Central memory CD8-positive, alpha-beta T cell (primary cell): ENCODE measurements around the gene PLCZ1.
"Not testable (repeated sequence)": the region's sequence is repeated elsewhere in the genome, so short reads cannot be mapped to it uniquely, and the experiment has no call there.

ENCODE experiments used
- ATAC-seq: fragments of 150-1000 bp; cut with Tn5 transposase; replicated peaks from 2 replicates; pipeline ENCODE4 v1.10.0; 2022; ENCODE audit warnings: mild to moderate bottlenecking, moderate FRiP score, moderate number of reproducible peaks; ENCODE audit not compliant: poor library complexity, severe bottlenecking; ENCODE audit errors: extremely low read depth
- DNase-seq, 2 donors: peaks; one replicate each; pipeline ENCODE4 v3.0.0; 2021; ENCODE audit warnings: low spot score in 2 of 2
- H3K27ac Mint-ChIP-seq: one replicate; pipeline ENCODE4 v1.8.0; 2022; ENCODE audit warnings: low read depth, mild to moderate bottlenecking, moderate library complexity, mixed read lengths
- H3K27me3 Mint-ChIP-seq: one replicate; pipeline ENCODE4 v1.8.0; 2022; ENCODE audit warnings: mixed read lengths
- H3K36me3 Mint-ChIP-seq: one replicate; pipeline ENCODE4 v1.8.0; 2022; ENCODE audit warnings: mild to moderate bottlenecking, moderate library complexity, mixed read lengths; ENCODE audit not compliant: insufficient read depth
- H3K4me1 Mint-ChIP-seq: one replicate; pipeline ENCODE4 v1.8.0; 2022; ENCODE audit warnings: mixed read lengths
- H3K4me3 Mint-ChIP-seq: one replicate; pipeline ENCODE4 v1.8.0; 2022; ENCODE audit warnings: mild to moderate bottlenecking, moderate library complexity, mixed read lengths
- H3K9me3 Mint-ChIP-seq: one replicate; pipeline ENCODE4 v1.8.0; 2022; ENCODE audit warnings: mixed read lengths

PLCZ1 gene

DNA sequence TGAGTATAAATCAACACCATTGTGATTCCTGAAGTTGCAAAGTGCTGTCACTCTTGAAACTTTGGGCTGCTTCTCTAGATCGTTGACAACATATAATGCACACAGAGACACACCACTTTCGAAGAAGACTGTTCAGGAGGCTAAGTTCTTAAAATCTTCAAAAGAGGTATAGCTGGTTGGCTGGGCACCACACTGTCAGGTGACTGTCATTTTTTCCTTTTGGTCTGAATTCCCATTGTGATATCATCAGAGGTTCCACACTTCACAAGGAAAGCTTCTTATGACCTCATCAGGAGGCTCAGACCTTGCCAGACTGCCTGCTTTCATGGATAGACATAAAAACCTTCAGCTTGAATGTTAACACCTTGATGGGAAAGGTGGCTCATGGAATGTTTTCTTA is at the start of gene PLCZ1, which contains the start of gene CAPZA3:
TSS of gene PLCZ1 (minus strand) at position 194 of the 400 bp plus-strand sequence. CDS start 641 bp downstream, outside the sequence.
TSS of gene CAPZA3 (plus strand) at position 301 of the 400 bp plus-strand sequence. CDS start 150 bp downstream, outside the sequence.
- H3K36me3 Mint-ChIP-seq, result no peaks in the 10 kb centered on the region
- no peak within 1 kb of the TSS for H3K4me3 Mint-ChIP-seq
- no peak within 1 kb of the TSS for H3K27ac Mint-ChIP-seq
- no peaks in the 10 kb centered on the region for H3K4me1 Mint-ChIP-seq
- H3K9me3 Mint-ChIP-seq, result peaks cover 8% of the 10 kb centered on the region
- DNase-seq, result no peak
- no peak for ATAC-seq
- no peaks in the 10 kb centered on the region for H3K27me3 Mint-ChIP-seq

- not testable (repeated sequence) for DNase-seq, H3K36me3 Mint-ChIP-seq, H3K4me1 Mint-ChIP-seq, H3K27me3 Mint-ChIP-seq, ATAC-seq, H3K27ac Mint-ChIP-seq, H3K4me3 Mint-ChIP-seq
- H3K9me3 Mint-ChIP-seq, result peaks cover 13% of the 10 kb centered on the region
Measured at GRCh38 chr12:18785465-18785864, 47.7 kb upstream of the PLCZ1 start.

DNA sequence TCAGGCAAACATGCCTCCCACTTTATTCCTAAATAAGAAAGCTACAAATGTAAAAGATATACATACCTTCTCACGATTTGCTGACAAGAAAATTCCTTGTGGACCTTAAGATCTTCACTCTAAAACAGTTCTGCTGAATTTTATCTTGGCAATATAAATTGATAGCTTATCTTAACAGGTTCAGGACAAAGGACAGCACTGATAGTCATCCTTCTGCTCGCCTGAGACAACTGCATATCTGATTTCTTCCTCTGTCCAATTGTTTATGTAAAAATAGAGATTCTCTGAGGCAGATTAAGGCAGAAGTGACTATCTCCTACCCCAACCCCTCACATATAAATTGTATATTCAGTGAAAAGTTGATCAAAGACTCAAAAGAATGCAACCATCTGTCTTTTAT is 45.0 kb upstream of the PLCZ1 start:
- Mint-ChIP-seq H3K9me3 (peaks cover 21% of the 10 kb centered on the region), H3K4me1 (no peaks in the 10 kb centered on the region)
- no peak for DNase-seq

GRCh38 chr12:18766479-18766878 is 28.7 kb upstream of the PLCZ1 start:
- not testable (repeated sequence) for H3K4me1 Mint-ChIP-seq, H3K27ac Mint-ChIP-seq
- H3K9me3 Mint-ChIP-seq, result peaks cover 18% of the 10 kb centered on the region

More for the DNA sequence above, 45.0 kb upstream of the PLCZ1 start:
- Mint-ChIP-seq H3K4me3 (no peak overlapping the region), H3K27ac (no peak overlapping the region), H3K27me3 (no peaks in the 10 kb centered on the region), H3K36me3 (no peaks in the 10 kb centered on the region)
- no peak for ATAC-seq

GRCh38 chr12:18755341-18755740 is 17.5 kb upstream of the PLCZ1 start:
- Mint-ChIP-seq H3K27me3 (no peaks in the 10 kb centered on the region), H3K36me3 (no peaks in the 10 kb centered on the region), H3K4me1 (no peaks in the 10 kb centered on the region), H3K27ac (no peak overlapping the region), H3K9me3 (peaks cover 4% of the 10 kb centered on the region), H3K4me3 (no peak overlapping the region)
- DNase-seq (no peak), ATAC-seq (no peak)

More at GRCh38 chr12:18766479-18766878, 28.7 kb upstream of the PLCZ1 start:
- not testable (repeated sequence) for ATAC-seq, H3K36me3 Mint-ChIP-seq, H3K4me3 Mint-ChIP-seq, DNase-seq, H3K27me3 Mint-ChIP-seq

GRCh38 chr12:18754124-18754707 is 16.4 kb upstream of the PLCZ1 start:
- Mint-ChIP-seq H3K27ac (no peak overlapping the region), H3K4me3 (no peak overlapping the region), H3K4me1 (no peaks in the 10 kb centered on the region), H3K36me3 (no peaks in the 10 kb centered on the region), H3K27me3 (no peaks in the 10 kb centered on the region), H3K9me3 (peaks cover 4% of the 10 kb centered on the region)
- ATAC-seq (no peak), DNase-seq (no peak)

DNA sequence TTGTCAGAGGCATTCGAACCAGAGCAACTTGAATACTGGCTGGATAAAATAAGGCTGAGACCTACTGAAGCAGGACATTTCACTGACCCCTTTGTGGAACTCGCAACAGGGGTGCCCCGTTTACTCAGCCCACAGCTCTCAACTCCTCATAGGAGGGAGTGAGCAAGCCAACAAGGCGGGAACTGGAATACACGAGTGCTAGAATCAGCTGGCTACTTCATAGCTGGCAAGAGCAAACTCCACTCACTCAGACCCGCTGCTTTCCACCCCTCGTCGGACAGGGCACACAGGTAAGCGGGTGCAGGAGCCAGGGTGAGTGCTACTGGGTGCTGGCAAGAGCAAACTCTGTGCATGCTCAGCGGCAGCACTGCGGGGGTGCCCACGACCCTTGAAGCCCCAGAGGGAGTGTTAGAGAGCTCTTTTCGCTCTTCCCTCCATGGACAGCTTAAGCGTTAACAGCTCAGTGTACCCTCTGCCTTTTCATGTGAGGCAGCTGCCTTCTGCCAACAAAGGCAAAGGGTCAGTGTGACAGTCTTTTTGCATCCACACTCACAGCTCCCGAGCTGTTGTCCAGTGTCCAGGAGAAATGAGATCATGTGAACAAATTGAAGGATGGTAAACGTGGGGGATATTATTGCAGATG is 15.8 kb upstream of the PLCZ1 start:
- ATAC-seq (no peak), DNase-seq (no peak)
- Mint-ChIP-seq H3K4me3 (no peak overlapping the region), H3K36me3 (no peaks in the 10 kb centered on the region), H3K27ac (no peak overlapping the region), H3K4me1 (no peaks in the 10 kb centered on the region), H3K27me3 (no peaks in the 10 kb centered on the region), H3K9me3 (peaks cover 4% of the 10 kb centered on the region)

DNA sequence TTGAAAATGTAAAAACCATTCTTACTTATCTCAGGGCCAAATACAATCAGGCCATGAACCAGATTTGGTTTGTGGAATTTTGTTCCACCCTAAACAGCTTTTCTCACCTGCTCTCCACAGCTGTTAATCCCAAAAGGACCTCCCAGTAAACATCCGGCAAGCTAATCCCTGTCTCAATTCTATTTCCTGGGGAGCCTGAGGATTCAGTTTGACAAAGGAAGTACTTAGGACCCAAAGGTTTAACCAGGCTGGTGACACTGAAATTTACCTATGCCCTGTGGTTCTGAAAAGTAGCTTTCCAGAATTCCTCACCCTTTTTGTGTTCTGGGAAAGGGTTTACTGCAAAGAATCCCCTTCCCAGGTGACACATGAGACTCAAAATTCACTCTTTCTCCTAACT is 15.1 kb upstream of the PLCZ1 start:
- peaks cover 1% of the 10 kb centered on the region for H3K9me3 Mint-ChIP-seq
- DNase-seq (no peak), ATAC-seq (no peak)
- no peaks in the 10 kb centered on the region for H3K36me3 Mint-ChIP-seq
- H3K4me3 Mint-ChIP-seq, result no peak overlapping the region
- no peaks in the 10 kb centered on the region for H3K4me1 Mint-ChIP-seq
- no peaks in the 10 kb centered on the region for H3K27me3 Mint-ChIP-seq
- H3K27ac Mint-ChIP-seq, result no peak overlapping the region

- H3K4me1 Mint-ChIP-seq, result no peaks in the 10 kb centered on the region
- DNase-seq, result no peak
Measured at GRCh38 chr12:18752280-18752920, 14.6 kb upstream of the PLCZ1 start.

DNA sequence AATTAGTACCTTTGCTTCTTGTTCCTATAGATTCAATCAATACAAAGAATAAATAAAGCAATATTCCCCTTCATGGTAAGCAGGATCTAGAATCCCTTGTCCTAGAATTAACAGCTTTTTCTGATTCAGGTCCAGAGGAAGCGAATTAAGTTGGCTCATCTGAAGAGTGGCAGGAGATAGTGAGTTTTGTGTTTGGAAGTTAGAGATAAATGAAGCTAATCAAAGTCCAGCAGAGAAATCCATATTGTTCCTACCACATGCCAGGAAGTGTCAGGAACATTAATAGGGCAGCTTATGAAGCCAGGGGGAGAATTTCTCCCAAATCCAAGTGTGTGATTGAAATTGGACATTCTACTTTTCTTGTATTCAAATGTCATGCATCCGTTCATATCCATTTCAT is 14.1 kb upstream of the PLCZ1 start:
- DNase-seq (no peak), ATAC-seq (no peak)
- H3K4me1 Mint-ChIP-seq, result no peaks in the 10 kb centered on the region
- no peaks in the 10 kb centered on the region for H3K36me3 Mint-ChIP-seq
- H3K9me3 Mint-ChIP-seq, result no peaks in the 10 kb centered on the region
- no peak overlapping the region for H3K27ac Mint-ChIP-seq
- no peak overlapping the region for H3K4me3 Mint-ChIP-seq
- no peaks in the 10 kb centered on the region for H3K27me3 Mint-ChIP-seq

More at GRCh38 chr12:18752280-18752920, 14.6 kb upstream of the PLCZ1 start:
- ATAC-seq, result no peak
- H3K27me3 Mint-ChIP-seq, result no peaks in the 10 kb centered on the region
- H3K27ac Mint-ChIP-seq, result no peak overlapping the region
- no peak overlapping the region for H3K4me3 Mint-ChIP-seq
- H3K9me3 Mint-ChIP-seq, result no peaks in the 10 kb centered on the region
- H3K36me3 Mint-ChIP-seq, result no peaks in the 10 kb centered on the region

- no peaks in the 10 kb centered on the region for H3K27me3 Mint-ChIP-seq
- no peak overlapping the region for H3K27ac Mint-ChIP-seq
- no peak overlapping the region for H3K4me3 Mint-ChIP-seq
- no peaks in the 10 kb centered on the region for H3K36me3 Mint-ChIP-seq
- DNase-seq, result no peak
- no peaks in the 10 kb centered on the region for H3K4me1 Mint-ChIP-seq
- no peaks in the 10 kb centered on the region for H3K9me3 Mint-ChIP-seq
- no peak for ATAC-seq
Measured at GRCh38 chr12:18750085-18750484, 12.3 kb upstream of the PLCZ1 start.

DNA sequence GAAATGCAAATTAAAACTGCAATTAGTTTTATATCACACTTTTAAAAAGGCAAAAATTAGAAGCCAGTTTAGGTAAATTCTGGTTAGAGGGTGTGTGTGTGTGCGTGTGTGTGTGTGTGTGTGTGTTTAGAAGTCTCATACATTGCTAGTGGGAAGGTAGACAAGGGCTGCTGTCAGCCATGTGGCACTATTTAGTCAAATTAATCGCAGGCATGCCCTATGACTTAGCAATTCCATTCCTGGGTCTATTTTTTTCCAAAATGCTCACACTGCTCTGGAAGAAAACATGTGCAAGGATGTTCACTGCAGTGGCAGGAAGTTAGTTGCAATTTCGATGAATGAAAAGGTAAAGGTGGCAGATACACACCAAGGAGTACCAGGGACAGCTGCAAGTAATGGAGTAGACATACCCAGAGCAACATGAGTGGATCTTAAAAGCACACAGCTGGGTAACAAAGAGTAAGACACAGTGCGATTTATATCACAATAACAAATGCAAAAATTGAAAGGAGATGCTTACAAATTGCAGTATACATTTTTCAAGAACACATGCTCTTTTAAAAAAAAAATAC is 11.7 kb upstream of the PLCZ1 start:
- H3K4me3 Mint-ChIP-seq, result no peak overlapping the region
- no peaks in the 10 kb centered on the region for H3K9me3 Mint-ChIP-seq
- DNase-seq (no peak), ATAC-seq (no peak)
- no peaks in the 10 kb centered on the region for H3K27me3 Mint-ChIP-seq
- no peak overlapping the region for H3K27ac Mint-ChIP-seq
- no peaks in the 10 kb centered on the region for H3K4me1 Mint-ChIP-seq
- H3K36me3 Mint-ChIP-seq, result no peaks in the 10 kb centered on the region

DNA sequence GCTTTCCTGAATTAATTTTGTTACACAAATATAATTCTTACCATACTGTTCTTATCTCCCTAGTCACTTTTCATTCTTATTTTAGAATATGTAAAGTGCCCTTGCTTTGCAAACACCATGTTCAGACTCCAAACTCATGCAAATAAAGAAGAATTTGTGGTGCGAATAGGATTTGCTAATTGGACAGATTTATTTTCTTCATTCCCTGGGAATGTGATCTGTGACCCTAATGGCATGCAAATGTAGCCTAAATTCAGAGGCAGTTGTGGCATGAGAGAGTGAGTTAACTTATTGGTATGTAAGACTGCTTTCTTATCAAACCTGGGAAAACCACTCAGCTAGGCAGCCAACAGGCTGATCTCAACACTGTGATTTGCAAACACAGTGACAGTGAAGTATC is 10.1 kb upstream of the PLCZ1 start:
- no peak for ATAC-seq
- H3K4me1 Mint-ChIP-seq, result no peaks in the 10 kb centered on the region
- no peak overlapping the region for H3K4me3 Mint-ChIP-seq

More for the DNA sequence above, 10.1 kb upstream of the PLCZ1 start:
- no peak overlapping the region for H3K27ac Mint-ChIP-seq
- DNase-seq, result no peak
- H3K36me3 Mint-ChIP-seq, result no peaks in the 10 kb centered on the region
- peaks cover 6% of the 10 kb centered on the region for H3K9me3 Mint-ChIP-seq
- H3K27me3 Mint-ChIP-seq, result no peaks in the 10 kb centered on the region
